Lower leg skin (tissue), 3 donors: ENCODE measurements around the gene CAPN2.

Source experiments
- CTCF ChIP-seq, 3 donors: fragments of 450-650 bp; IDR thresholded peaks; one replicate each; pipeline ENCODE4 v1.5.1; 2016; ENCODE audit warnings: antibody characterized with exemption in 3 of 3, mild to moderate bottlenecking in 3 of 3, moderate library complexity in 2 of 3
- POLR2A ChIP-seq, 2 donors: fragments of 450-650 bp; IDR thresholded peaks; one replicate each; pipeline ENCODE4 v1.6.1; 2016 to 2017; ENCODE audit warnings: antibody characterized with exemption in 2 of 2, mild to moderate bottlenecking in 1 of 2, moderate library complexity in 1 of 2

GRCh38 chr1:223714421-223714724, 2.0 kb downstream of the CAPN2 start:
- no peak for TF ChIP-seq CTCF (IDR thresholded peaks at IDR 0.05)
- TF ChIP-seq POLR2A (IDR thresholded peaks at IDR 0.05): no peak
